K562 (cell line): Measurements from ENCODE around the gene USF2. TPM values are rescaled to one million over a fixed set of nuclear protein-coding genes. Genes with fewer than 3 reads are reported as not detected.

Source experiments
- ATAC-seq: fragments of 200-7000 bp; cut with Tn5 transposase; 3 replicates; pipeline ENCODE4 v1.9.1; 2020; ENCODE audit warnings: moderate library complexity
- BruUV-seq: library from RNA; stranded (reverse); fragments of 400-500 nt; replicated peaks from 2 replicates; lab custom pipeline; 2021; lab: Mats Ljungman, UMichigan
- CTCF ChIA-PET: fragments of 300-600 bp; formaldehyde crosslinking; extraction: SDS; loops from one replicate; lab custom pipeline; 2021; ENCODE audit warnings: low intra/inter-chr PET ratio; lab: Yijun Ruan, JAX
- POLR2A ChIA-PET: fragments of 300-600, 350-650 bp; sonication (Branson Sonifier 250); formaldehyde crosslinking; extraction: SDS; loops from one replicate; lab custom pipeline; 2021; ENCODE audit warnings: antibody characterized with exemption, inconsistent platforms; lab: Yijun Ruan, JAX
- DNase-seq, 4 experiments: peaks; one replicate each; pipeline versions ENCODE4 v3.0.0 to v3.0.0-alpha.2; 2011 to 2018; ENCODE audit warnings: low spot score in 3 of 4, mixed read lengths in 3 of 4; ENCODE audit errors: extremely low read depth in 1 of 4
- FAIRE-seq: peaks from 2 replicates; lab custom pipeline; 2011; peaks lifted over from hg19 to GRCh38; lab: Jason Lieb, UNC
- H2AFZ ChIP-seq: 2 replicates; pipeline ENCODE4 v1.6.0; 2011; ENCODE audit warnings: low read depth, low read length, control low read depth, inconsistent platforms
- H3K27ac ChIP-seq: fragments of 200-600 bp; 3 replicates; pipeline ENCODE4 v1.8.0; 2011; ENCODE audit warnings: low read depth, mild to moderate bottlenecking, control low read depth, inconsistent platforms, low read length, moderate library complexity, mixed read lengths; ENCODE audit errors: extremely low read depth
- H3K27me3 ChIP-seq, 2 experiments: fragments of 300-600 bp in 1 of 2; 2 replicates in 1 of 2; 3 replicates in 1 of 2; pipeline versions ENCODE4 v1.6.0 to v1.8.0; 2011; ENCODE audit warnings: inconsistent platforms in 2 of 2, low read length in 2 of 2, mild to moderate bottlenecking in 1 of 2, mixed read lengths in 1 of 2, moderate library complexity in 1 of 2; ENCODE audit not compliant: control insufficient read depth in 2 of 2, insufficient read depth in 2 of 2
- H3K36me3 ChIP-seq: fragments of 300-600 bp; 3 replicates; pipeline ENCODE4 v1.8.0; 2011; ENCODE audit warnings: mild to moderate bottlenecking, low read length, inconsistent platforms; ENCODE audit not compliant: control insufficient read depth, insufficient read depth
- H3K4me1 ChIP-seq, 2 experiments: fragments of 200-600 bp in 1 of 2; replicated peaks in 1 of 2; 2 replicates in 1 of 2; 3 replicates in 1 of 2; pipeline versions ENCODE4 v1.5.1 to v1.8.0; 2011; ENCODE audit warnings: inconsistent platforms in 2 of 2, low read length in 2 of 2, mild to moderate bottlenecking in 1 of 2, mixed read lengths in 1 of 2, moderate library complexity in 1 of 2; ENCODE audit not compliant: control insufficient read depth in 2 of 2, insufficient read depth in 2 of 2
- H3K4me2 ChIP-seq: 2 replicates; pipeline ENCODE4 v1.6.1; 2011; ENCODE audit warnings: low read length, control low read depth, inconsistent platforms, mixed read lengths; ENCODE audit not compliant: insufficient read depth
- H3K4me3 ChIP-seq: fragments of 200-600 bp; sonication (generic), shearing (Covaris generic); 2 replicates; pipeline ENCODE4 v1.5.1; 2016; ENCODE audit warnings: control low read depth, inconsistent platforms
- H3K79me2 ChIP-seq: fragments of 200-600 bp; 3 replicates; pipeline ENCODE4 v1.8.0; 2011; ENCODE audit warnings: low read length, inconsistent platforms; ENCODE audit not compliant: control insufficient read depth, insufficient read depth
- H3K9ac ChIP-seq, 2 experiments: 2 replicates each; pipeline versions ENCODE4 v1.6.0 to v1.6.1; 2011; ENCODE audit warnings: low read depth in 2 of 2, low read length in 2 of 2, control low read depth in 1 of 2, inconsistent platforms in 1 of 2, mild to moderate bottlenecking in 1 of 2, mixed read lengths in 1 of 2; ENCODE audit not compliant: insufficient read depth in 1 of 2
- H3K9me1 ChIP-seq: one replicate; pipeline ENCODE4 v1.6.0; 2011; ENCODE audit warnings: inconsistent platforms, mild to moderate bottlenecking, low read length, moderate library complexity; ENCODE audit not compliant: control insufficient read depth, insufficient read depth
- H3K9me3 ChIP-seq: replicated peaks from 2 replicates; pipeline ENCODE4 v1.5.1; 2011; ENCODE audit warnings: low read depth, low read length, inconsistent platforms; ENCODE audit not compliant: control insufficient read depth, insufficient read depth
- H4K20me1 ChIP-seq: replicated peaks from 2 replicates; pipeline ENCODE4 v1.6.1; 2011; ENCODE audit warnings: low read length, inconsistent platforms, mixed read lengths; ENCODE audit not compliant: control insufficient read depth, insufficient read depth
- ETS2 ChIP-seq: IDR thresholded peaks from 2 replicates; pipeline ENCODE4 v1.6.1; 2016; ENCODE audit warnings: borderline replicate concordance, missing genetic modification characterization, mild to moderate bottlenecking, moderate library complexity, missing compliant biosample characterization; ENCODE audit not compliant: poor library complexity, severe bottlenecking
- PHTF2 ChIP-seq: fragments of 250-450 bp; sonication (Bioruptor Pico); IDR thresholded peaks from 2 replicates; pipeline ENCODE4 v1.5.0; 2021; ENCODE audit warnings: mild to moderate bottlenecking
- RFX5 ChIP-seq: IDR thresholded peaks from 2 replicates; pipeline ENCODE4 v1.6.1; 2011; ENCODE audit warnings: low read depth, mild to moderate bottlenecking, improper control_type of control experiment, low read length
- TAF9B ChIP-seq: fragments of 450-650 bp; IDR thresholded peaks from 2 replicates; pipeline ENCODE4 v1.6.1; 2018; ENCODE audit warnings: mild to moderate bottlenecking; ENCODE audit not compliant: partially characterized antibody
- TCFL5 ChIP-seq: fragments of 250-450 bp; sonication (Bioruptor Pico); conservative IDR thresholded peaks from 2 replicates; pipeline ENCODE4 v1.6.1; 2021; ENCODE audit warnings: mild to moderate bottlenecking, moderate library complexity, matching md5 sums
- ZFP36 ChIP-seq: fragments of 150-350 bp; IDR thresholded peaks from 2 replicates; pipeline ENCODE4 v1.6.1; 2018; ENCODE audit warnings: low read length, low read depth; ENCODE audit not compliant: partially characterized antibody
- ZFX ChIP-seq: sonication (generic); formaldehyde crosslinking; IDR thresholded peaks from 2 replicates; pipeline ENCODE4 v1.8.0; 2022; ENCODE audit warnings: mild to moderate bottlenecking, missing genetic modification reagents, moderate library complexity
- WGBS: fragments of 100-300 bp; shearing (Covaris generic); methylation state at CpG from one replicate; pipeline ENCODE4 v1.1.6; 2016; ENCODE audit warnings: low coverage, mixed read lengths; ENCODE audit not compliant: insufficient coverage; ENCODE audit errors: missing lambda C conversion rate; 5-methylcytosine and 5-hydroxymethylcytosine counted together
- in situ Hi-C: fragments of 300-500 bp; cut with MboI; formaldehyde crosslinking; loops from 4 replicates; pipeline ENCODE4 v1.15.0; 2018; ENCODE audit warnings: inconsistent platforms, mixed read lengths
- intact Hi-C: fragments of 100-400 bp; cut with micrococcal nuclease; formaldehyde crosslinking; loops from 2 replicates; pipeline ENCODE4 v1.14.2; 2022
- polyA plus RNA-seq, 8 experiments: library from polyadenylated mRNA; depleted of rRNA in 4 of 8; stranded (reverse) in 5 of 8; unstranded in 3 of 8; fragments of >200 nt; fragmentation: Nextera tagmentation in 2 of 8; fragmentation: Illumina TruSeq in 1 of 8; extraction: Ambion mirVana in 2 of 8; extraction: Trizol in 1 of 8; gene quantifications; 2 replicates each; pipeline versions ENCODE4 v1.2.1 to v1.2.3, GENCODE V29; 2011 to 2014; ENCODE audit warnings: inconsistent platforms in 1 of 8, missing spikeins in 1 of 8
- total RNA-seq, 7 experiments: library from RNA; depleted of rRNA in 6 of 7; stranded (reverse); fragments of >200 nt in 6 of 7; fragmentation: Illumina TruSeq in 2 of 7; extraction: Trizol in 2 of 7; gene quantifications; 2 replicates each; pipeline versions ENCODE4 v1.2.1 to v1.2.3, GENCODE V29; 2011 to 2021; ENCODE audit warnings: low replicate concordance in 1 of 7
- TF ChIP-seq, protein P1 (sequence below): sonication (generic); formaldehyde crosslinking; IDR thresholded peaks from 2 replicates; pipeline ENCODE4 v1.8.1; 2023; ENCODE audit warnings: mild to moderate bottlenecking, missing genetic modification reagents
- TF ChIP-seq, protein P2 (sequence below): fragments of 450-650 bp; formaldehyde crosslinking; IDR thresholded peaks from 2 replicates; pipeline ENCODE4 v1.4.0; 2022; ENCODE audit warnings: missing genetic modification characterization

USF2 gene
- total and polyA plus RNA-seq, 9 of the 15 experiments (the other 6 are each of a cell fraction or from before 2014, with no cell fraction given), result 0.27 to 93.7 (median 58.4) TPM

DNA sequence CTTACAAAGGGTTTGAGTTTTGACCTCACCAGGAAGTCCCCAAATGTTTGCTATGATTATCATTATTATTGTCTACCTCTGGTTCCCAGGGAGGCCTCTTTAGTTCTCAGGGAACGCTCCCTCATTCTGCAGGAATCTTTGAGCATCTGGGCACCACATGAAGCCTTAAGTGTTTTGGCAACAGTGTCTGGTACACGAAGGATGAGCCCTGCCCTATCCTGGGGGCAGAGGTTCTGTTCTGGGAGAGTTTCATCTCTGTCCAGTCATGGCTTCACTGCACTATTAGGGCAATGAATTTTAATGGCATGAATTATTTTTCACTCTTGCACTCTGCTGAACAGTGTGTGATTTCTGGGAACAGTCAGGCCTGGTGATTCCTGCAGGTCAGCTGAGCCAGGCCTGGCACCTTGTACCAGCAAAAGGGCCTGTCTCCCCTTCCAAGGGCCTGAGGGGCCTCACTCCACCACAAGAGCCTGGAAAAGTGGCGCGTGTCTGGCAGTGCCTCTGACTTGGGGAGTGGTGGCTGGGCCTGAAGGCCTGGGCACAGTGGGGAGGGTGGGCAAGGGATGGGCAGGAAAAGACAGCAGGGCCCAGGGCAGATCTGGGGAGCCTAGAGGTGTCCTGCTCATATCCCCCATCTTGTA lies 44.8 kb upstream of the USF2 start:
- WGBS, result 89% methylated on average over 4 of the region's 4 CpGs
- DNase-seq (no peak), ATAC-seq (no peak), FAIRE-seq (no peak)
- Histone ChIP-seq H3K9me3 (peaks cover 24% of the 10 kb centered on the region), H3K27me3 (no peaks in the 10 kb centered on the region), H3K4me3 (no peak overlapping the region), H3K79me2 (no peaks in the 10 kb centered on the region), H3K9ac (no peak overlapping the region), H3K4me1 (peaks cover 29 to 32% of the 10 kb centered on the region in 2 experiments), H4K20me1 (no peaks in the 10 kb centered on the region), H3K27ac (no peak overlapping the region), H3K4me2 (no peak overlapping the region), H3K36me3 (no peaks in the 10 kb centered on the region), H3K9me1 (no peaks in the 10 kb centered on the region), H2AFZ (no peak overlapping the region)
- BruUV-seq, result no TSS peak
- in situ Hi-C loops (no loop called here), intact Hi-C loops (no loop called here)
- ChIA-PET POLR2A (interaction anchor here (1.2 kb wide), 1 partner anchor 19 kb away, joined by 5 read pairs; no protein-coding TSS in a partner anchor), CTCF (no interaction called here)
- TF ChIP-seq TCFL5 (no peak), PHTF2 (CRISPR knock-in tag) (no peak), ETS2 (no peak), TAF9B (no peak), ZFX (no peak), ZFP36 (no peak), RFX5 (no peak)
- TF ChIP-seq, protein P1, sequence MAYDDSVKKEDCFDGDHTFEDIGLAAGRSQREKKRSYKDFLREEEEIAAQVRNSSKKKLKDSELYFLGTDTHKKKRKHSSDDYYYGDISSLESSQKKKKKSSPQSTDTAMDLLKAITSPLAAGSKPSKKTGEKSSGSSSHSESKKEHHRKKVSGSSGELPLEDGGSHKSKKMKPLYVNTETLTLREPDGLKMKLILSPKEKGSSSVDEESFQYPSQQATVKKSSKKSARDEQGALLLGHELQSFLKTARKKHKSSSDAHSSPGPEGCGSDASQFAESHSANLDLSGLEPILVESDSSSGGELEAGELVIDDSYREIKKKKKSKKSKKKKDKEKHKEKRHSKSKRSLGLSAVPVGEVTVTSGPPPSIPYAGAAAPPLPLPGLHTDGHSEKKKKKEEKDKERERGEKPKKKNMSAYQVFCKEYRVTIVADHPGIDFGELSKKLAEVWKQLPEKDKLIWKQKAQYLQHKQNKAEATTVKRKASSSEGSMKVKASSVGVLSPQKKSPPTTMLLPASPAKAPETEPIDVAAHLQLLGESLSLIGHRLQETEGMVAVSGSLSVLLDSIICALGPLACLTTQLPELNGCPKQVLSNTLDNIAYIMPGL, result no peak
- TF ChIP-seq, protein P2, sequence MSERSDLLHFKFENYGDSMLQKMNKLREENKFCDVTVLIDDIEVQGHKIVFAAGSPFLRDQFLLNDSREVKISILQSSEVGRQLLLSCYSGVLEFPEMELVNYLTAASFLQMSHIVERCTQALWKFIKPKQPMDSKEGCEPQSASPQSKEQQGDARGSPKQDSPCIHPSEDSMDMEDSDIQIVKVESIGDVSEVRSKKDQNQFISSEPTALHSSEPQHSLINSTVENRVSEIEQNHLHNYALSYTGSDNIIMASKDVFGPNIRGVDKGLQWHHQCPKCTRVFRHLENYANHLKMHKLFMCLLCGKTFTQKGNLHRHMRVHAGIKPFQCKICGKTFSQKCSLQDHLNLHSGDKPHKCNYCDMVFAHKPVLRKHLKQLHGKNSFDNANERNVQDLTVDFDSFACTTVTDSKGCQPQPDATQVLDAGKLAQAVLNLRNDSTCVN, result no peak
